HG02588 (cell line): Measurements from ENCODE around the gene CDCA7.
A peak's percentile ranks its signal among the peaks of the same experiment; 100 is the strongest.
"Not testable (repeated sequence)": the region's sequence is repeated elsewhere in the genome, so short reads cannot be mapped to it uniquely, and the experiment has no call there.

ENCODE experiments used
- ATAC-seq: cut with Tn5 transposase; IDR thresholded peaks from one replicate; pipeline ENCODE4 v1.9.1; 2021; ENCODE audit warnings: mild to moderate bottlenecking, moderate library complexity; ENCODE audit not compliant: unreplicated experiment

Gene CDCA7

GRCh38 chr2:173401716-173402326 is 47.1 kb downstream of the CDCA7 start:
- ATAC-seq, result no peak

DNA sequence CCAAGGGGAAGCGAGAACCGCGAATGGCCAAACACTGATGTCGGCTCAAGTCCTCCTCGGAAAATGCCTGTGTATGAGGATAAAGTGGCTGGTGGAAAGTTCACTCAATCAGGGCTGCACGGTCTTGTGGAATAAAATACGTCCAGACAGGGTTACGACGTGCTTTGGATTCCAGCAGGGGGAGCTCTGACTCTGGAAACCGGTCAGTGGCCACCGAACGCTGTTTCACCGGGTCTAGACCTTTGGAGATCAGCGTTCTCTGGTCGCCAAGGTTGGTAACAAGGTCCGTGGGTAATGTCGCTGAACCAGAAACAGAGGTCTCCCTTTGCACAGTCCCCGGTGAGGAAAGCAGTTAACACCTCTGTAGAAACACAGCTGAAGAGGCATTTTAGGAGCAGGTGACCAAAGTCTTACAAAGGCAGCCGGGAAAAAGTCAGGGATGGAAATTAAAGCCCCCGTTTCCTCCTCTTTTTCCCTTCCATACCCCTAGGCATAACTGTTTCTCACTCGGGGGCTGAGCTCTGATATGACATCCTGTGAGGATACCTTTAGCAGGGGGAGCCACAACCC is 47.8 kb downstream of the CDCA7 start:
- peak; percentile 72 for ATAC-seq

DNA sequence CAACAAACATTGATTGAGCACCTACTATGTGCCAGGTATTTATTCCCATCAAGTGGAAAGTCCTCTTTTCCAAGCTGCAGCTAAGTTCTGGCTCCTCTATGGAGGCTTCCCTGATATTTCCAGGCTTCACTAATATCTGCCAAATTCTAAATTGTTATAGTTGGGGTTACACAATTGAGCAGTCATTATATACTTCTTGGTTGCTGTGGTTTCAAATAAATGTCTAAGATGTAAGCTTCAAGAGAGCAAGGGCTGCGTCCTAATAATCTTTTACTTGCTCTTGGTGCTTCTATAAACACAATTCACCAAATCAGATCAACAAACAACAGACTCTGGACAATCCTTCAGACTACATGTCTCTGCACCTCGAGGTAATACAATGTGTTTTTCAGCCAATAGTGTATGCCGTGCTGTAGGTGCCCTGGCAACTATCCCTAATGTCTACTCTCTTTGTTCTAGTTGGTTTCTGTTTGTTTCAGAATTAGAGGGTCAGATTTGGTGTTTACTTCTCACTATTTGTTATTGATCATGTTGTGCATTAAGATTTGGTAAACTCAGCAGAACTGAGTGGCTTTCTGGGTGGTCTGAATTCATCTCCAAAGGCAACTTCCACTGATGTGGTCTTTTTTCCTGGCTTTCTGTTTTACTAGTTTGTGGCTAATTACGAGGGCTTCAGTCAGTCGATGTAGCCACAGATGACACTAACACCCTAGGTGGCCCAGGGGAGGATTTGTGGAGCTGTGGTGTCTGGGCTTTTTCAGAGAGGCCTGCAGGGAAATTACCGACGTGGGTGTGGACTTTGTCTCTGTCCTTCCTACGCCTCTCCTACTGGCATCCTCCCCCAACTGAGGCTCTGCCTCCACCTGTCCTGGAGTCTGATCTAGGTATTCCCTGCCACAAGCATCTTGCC is 50.4 kb downstream of the CDCA7 start:
- no peak for ATAC-seq

GRCh38 chr2:173407176-173407575 is 52.5 kb downstream of the CDCA7 start:
- no peak for ATAC-seq

- ATAC-seq, result no peak
Observed at GRCh38 chr2:173407646-173408045, 53.0 kb downstream of the CDCA7 start.

DNA sequence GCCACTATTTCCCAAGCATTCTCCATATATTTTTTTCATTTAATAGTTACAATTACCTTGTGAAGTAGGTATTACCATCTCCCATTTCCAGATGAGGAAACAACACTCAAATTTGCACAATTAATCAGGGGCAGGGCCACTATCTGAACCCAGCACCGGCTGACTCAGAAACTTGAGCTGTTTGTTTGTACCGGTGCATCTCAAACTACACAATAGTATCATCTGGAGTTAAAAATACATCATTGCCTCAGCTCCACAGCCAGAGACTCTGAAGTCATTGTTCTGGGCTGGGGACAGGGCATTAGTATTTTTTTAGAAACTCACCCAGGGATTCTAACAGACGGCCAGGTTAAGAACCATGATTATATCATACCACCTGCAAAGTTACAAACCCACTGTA is 55.9 kb downstream of the CDCA7 start:
- ATAC-seq, result no peak

DNA sequence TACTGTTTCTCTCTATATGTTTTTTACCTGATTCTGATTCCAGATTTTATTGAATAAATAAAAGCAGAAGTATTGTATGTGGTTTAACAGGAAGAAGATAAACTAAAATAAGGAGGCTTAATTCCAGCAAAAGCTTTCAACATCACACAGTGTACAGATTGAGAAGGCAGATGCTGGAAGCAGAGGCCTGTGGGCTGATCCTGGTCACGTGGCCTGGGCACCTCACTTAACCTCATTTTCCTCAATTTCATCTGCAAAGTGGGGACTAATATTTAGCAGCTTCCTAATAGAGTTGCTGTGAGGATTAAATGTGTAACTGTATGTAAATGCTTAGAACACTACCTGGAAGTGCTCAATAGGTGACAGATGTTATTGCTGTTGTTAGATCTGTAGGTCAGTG is 58.0 kb downstream of the CDCA7 start:
- no peak for ATAC-seq

DNA sequence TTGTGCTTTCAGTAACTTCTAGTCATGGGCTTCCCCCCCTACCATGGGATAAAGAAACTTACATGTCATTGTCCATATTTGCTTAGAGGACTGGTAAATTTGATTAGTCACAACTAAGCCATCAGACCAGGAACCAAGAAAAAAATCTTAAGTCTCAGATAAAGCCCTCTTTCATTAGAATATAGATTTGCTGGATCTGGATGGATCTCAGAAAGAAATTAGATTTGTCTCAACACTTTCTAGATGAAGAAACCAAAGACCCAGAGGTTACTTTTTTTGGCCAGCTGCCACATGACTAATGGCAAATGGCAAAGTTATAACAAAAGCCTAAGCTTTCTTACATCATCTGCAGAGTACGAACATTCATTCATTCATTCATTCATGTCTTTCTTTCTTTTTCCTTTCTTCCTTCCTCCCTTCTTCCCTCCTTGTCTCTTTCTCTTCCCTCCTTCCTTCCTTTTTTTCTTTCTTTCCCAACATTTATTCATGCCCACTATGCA is 60.2 kb downstream of the CDCA7 start:
- no peak for ATAC-seq

DNA sequence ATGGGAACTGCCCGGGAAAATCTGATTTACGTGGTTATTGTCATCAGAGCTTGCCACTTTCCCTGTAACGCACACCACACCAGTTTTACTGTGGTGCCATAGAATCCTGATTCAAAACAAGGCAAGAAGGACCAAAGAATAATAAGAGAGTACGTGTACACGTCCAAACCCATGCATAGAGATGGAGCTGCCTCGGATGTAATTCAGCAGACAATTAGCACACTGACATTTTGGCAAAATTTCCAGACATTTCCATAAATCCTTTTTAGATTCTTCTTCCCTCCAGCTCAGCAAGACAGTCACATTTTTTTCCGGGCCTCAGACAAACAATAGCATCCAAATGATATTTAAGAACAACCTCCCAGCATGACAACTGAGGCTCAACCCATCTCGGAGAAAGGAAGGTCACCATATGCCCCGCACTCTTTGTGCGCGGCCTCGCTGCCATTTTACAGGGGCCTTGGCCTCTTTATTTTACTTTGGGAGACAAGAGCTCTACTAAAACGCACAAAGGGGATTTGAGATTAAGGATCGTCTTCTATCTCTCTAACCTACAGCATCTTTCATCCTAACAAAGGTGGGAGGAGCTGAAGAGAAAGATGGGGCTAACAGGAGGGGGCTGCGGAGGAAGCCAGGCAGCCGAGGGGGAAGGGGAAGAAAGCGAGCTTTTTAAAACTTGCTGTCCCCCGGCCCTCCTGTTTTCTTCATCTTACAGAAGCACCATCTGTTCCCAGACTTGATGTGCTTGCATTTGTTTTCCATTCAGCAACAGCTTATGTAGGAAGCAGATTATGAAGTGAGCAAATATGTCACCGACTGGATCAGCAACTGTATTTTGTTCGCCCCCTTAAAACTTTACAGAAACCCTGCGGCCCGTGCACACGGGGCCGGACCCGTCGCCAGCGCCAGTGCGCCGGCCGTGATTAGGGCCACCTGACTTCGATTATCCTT is 61.0 kb downstream of the CDCA7 start:
- ATAC-seq, result no peak

GRCh38 chr2:173416415-173417152 is 61.9 kb downstream of the CDCA7 start:
- ATAC-seq, result not testable (repeated sequence)

GRCh38 chr2:173417341-173417740 is 62.7 kb downstream of the CDCA7 start:
- ATAC-seq, result no peak

GRCh38 chr2:173417802-173418201 is 63.1 kb downstream of the CDCA7 start:
- no peak for ATAC-seq
